ENCODE data around the gene PHF13. TPM values are rescaled to one million over a fixed set of nuclear protein-coding genes. Genes with fewer than 3 reads are reported as not detected.
A peak's percentile ranks its signal among the peaks of the same experiment; 100 is the strongest.

PHF13 gene
- total and polyA plus RNA-seq, 11 donors = 2.9 to 11.2 (median 7.8) TPM

DNA sequence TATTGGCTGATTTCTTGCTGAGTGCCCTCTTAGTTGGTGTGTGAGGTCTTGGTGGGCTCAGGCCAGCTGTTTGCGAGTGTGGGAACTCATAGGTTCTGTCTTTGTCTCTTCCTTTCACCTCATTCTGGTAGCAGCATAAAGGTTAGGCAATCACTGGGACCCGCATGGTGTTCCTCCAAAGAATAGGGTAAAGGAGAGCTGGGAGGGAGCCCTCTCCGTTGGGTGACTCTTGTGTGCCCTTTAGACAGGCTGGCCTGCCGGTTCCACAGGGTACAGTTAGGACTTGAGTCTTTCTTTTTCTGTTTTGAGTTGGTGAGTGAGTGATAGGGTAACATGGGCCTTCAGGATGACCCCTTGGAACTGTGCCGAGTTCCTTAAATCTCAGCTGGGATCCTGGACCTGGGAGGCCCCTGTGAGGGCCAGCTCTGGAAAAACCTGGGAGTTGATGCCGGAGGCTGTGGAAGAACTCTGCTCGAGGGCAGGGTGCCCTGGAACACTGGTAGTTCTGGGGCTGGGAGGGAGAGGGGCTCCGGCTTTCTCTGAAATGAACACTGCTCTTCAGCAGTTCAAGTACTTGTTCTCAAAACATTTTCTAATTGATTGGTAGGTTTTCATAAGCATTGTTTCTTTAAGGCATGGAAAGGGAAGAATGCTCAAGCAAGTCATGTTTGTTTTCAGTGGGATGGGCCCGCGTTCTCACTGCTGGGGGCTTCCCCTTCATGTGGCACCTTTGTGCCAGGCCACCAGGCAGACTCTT lies 9.0 kb downstream of the PHF13 start:
- Histone ChIP-seq H3K36me3 (peaks cover 3 to 63% (median 42%) of the 10 kb centered on the region in 9 donors), H3K4me1 (peaks cover 3 to 28% (median 17%) of the 10 kb centered on the region in 12 donors)
- 86 to 88% (median 87%) methylated on average over 9 to 10 of the region's 10 CpGs for WGBS, 4 donors

GRCh38 chr1:6623269-6623965 lies 9.9 kb downstream of the PHF13 start:
- DNase-seq (no peak), ATAC-seq (no peak)
- intact Hi-C loops (cut with DNase I) = loop anchor here in 2 of 10 donors (5.0 to 10.0 kb wide), 2 partner anchors 66 to 129 kb away; partner anchors contain the start of genes PLEKHG5 (in 1 of the 2) and TAS1R1 (in 1 of the 2)
- H3K4me1 ChIP-seq = peaks cover 3 to 28% (median 18%) of the 10 kb centered on the region in 12 donors
- H3K27ac ChIP-seq = peak overlapping the region in 1 of 12 donors; percentile 90
- 70 to 81% (median 77%) methylated on average over 14 of the region's 14 CpGs for WGBS, 4 donors
- no peaks in the 10 kb centered on the region for H3K27me3 ChIP-seq
- H3K9me3 ChIP-seq = no peaks in the 10 kb centered on the region
- no peak for TF ChIP-seq POLR2A (IDR thresholded peaks at IDR 0.05)
- TF ChIP-seq, protein P1, sequence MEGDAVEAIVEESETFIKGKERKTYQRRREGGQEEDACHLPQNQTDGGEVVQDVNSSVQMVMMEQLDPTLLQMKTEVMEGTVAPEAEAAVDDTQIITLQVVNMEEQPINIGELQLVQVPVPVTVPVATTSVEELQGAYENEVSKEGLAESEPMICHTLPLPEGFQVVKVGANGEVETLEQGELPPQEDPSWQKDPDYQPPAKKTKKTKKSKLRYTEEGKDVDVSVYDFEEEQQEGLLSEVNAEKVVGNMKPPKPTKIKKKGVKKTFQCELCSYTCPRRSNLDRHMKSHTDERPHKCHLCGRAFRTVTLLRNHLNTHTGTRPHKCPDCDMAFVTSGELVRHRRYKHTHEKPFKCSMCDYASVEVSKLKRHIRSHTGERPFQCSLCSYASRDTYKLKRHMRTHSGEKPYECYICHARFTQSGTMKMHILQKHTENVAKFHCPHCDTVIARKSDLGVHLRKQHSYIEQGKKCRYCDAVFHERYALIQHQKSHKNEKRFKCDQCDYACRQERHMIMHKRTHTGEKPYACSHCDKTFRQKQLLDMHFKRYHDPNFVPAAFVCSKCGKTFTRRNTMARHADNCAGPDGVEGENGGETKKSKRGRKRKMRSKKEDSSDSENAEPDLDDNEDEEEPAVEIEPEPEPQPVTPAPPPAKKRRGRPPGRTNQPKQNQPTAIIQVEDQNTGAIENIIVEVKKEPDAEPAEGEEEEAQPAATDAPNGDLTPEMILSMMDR (IDR thresholded peaks at IDR 0.05) = no peak
- no peak overlapping the region for H3K4me3 ChIP-seq
- H3K36me3 ChIP-seq = peaks cover 3 to 65% (median 50%) of the 10 kb centered on the region in 9 donors

More for the DNA sequence above, 9.0 kb downstream of the PHF13 start:
- Histone ChIP-seq H3K27ac (peak overlapping the region in 1 of 12 donors; percentile 90), H3K27me3 (no peaks in the 10 kb centered on the region), H3K4me3 (no peak overlapping the region), H3K9me3 (no peaks in the 10 kb centered on the region)
- intact Hi-C loops (cut with DNase I) = loop anchor here in 2 of 10 donors (5.0 to 10.0 kb wide), 2 partner anchors 65 to 128 kb away; partner anchors contain the start of genes PLEKHG5 (in 1 of the 2) and TAS1R1 (in 1 of the 2)
- DNase-seq = no peak
- ATAC-seq = no peak
- no peak for TF ChIP-seq POLR2A (IDR thresholded peaks at IDR 0.05)
- TF ChIP-seq, protein P1 (IDR thresholded peaks at IDR 0.05) = no peak

- peaks cover 3 to 68% (median 54%) of the 10 kb centered on the region in 9 donors for H3K36me3 ChIP-seq
- H3K4me3 ChIP-seq = peak within 1 kb of the TSS; percentile 60 to 98 (median 82)
- no peaks in the 10 kb centered on the region for H3K27me3 ChIP-seq
- peak within 1 kb of the TSS; percentile 69 to 90 (median 84) for H3K27ac ChIP-seq
- peak; percentile 70 to 95 (median 95) for ATAC-seq
- intact Hi-C loops (cut with DNase I) = loop anchor here in 4 of 10 donors (2.0 to 10.0 kb wide), 5 partner anchors 22 to 130 kb away; partner anchors contain the start of genes KLHL21 (in 1 of the 4), PLEKHG5 (in 1 of the 4), TAS1R1 (in 1 of the 4) and ZBTB48 (in 1 of the 4)
- peaks cover 3 to 28% (median 18%) of the 10 kb centered on the region in 12 donors for H3K4me1 ChIP-seq
- peak; percentile 90 to 95 (median 92) for DNase-seq
- 1 to 3% (median 2%) methylated on average over 15 to 73 of the region's 73 CpGs for WGBS, 4 donors
- peak in 1 of 2 donors; percentile 40 for TF ChIP-seq POLR2A (IDR thresholded peaks at IDR 0.05)
- TF ChIP-seq, protein P1 (IDR thresholded peaks at IDR 0.05) = peak in 4 of 12 donors; percentile 13 to 37 (median 16)
- H3K9me3 ChIP-seq = no peaks in the 10 kb centered on the region
Observed at GRCh38 chr1:6624710-6625583, 11.4 kb downstream of the PHF13 start, which contains the start of gene THAP3. THAP3 (plus strand) TSS chr1:6624868; CDS start chr1:6625219, 351 bp downstream.

All from heart left ventricle (tissue), 16 donors.